HG02588 (cell line): ENCODE data around the gene PVALEF.
"Not testable (repeated sequence)": the region's sequence is repeated elsewhere in the genome, so short reads cannot be mapped to it uniquely, and the experiment has no call there.

ENCODE experiments used
- ATAC-seq: cut with Tn5 transposase; IDR thresholded peaks from one replicate; pipeline ENCODE4 v1.9.1; 2021; ENCODE audit warnings: mild to moderate bottlenecking, moderate library complexity; ENCODE audit not compliant: unreplicated experiment

Gene PVALEF

DNA sequence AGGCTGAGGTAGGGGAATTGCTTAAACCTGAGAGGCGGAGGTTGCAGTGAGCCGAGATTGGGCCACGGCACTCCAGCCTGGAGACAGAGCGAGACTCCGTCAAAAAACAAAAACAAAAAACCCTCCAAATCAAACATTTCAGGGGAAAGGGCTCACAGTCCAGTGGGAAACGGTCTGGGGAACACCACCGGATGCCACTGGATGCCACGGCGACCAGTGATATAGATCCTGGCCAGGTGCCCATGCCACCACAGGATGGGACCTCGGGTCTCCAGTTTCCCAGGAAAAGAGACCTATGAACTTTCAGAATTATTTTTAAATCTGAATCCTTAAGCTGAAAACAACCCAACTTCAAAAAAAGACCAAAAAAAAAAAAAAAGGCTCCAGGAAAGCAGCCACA, 45.2 kb downstream of the PVALEF start:
- no peak for ATAC-seq

DNA sequence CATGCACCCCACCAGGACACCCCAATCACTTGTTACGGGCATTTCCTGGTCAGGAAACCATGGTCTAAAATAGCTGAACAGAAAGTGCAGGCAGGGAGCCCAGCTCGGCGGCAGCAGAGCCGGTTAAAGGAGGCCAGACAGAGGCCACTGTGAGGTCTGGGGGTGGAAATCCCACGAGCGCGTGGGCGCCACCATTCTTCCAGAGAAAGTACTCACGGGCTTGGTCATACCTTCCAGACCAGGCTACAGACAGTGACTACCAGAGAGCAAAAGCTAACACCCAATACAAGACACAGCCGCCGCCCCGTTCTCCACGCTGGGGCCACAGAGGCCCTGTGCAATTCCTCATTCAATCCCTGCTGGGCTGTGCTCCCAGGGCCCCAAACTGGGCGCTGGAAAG, 45.6 kb downstream of the PVALEF start:
- no peak for ATAC-seq

DNA sequence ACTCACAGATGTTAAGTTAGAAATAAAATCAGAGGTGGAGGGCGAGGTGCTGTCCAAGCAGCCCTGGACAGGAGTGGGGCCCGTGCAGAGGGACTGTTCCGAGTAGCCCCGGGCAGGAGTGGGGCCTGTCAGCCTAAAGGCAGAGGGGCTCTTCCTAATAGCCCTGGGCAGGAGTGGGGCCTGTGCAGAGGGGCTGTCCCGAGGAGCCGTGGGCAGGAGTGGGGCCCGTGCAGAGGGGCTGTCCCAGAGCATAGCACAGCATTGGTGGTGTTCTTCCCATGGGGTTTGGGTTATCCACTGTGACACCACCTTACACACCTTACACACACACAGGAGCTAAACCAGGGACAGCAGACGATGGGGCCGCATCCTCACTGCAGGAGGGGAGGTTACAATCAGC, 47.1 kb downstream of the PVALEF start:
- ATAC-seq, result no peak

DNA sequence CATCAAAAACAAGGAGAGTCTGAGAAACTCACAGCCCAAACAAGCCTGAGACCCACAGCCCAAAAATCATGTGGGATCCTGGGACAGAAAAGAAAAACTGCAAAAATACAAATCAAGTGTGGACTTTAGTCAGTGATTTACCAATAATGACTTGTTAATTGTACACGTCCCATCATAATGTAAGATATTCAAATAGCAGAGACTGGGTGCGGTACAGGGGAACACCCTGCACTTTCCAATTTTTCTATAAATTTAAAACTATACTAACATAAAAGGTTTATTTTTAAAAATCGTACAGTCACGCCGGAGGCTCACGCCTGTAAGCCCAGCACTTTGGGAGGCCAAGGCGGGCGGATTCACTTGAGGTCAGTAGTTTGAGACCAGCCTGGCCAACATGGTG, 48.7 kb downstream of the PVALEF start:
- no peak for ATAC-seq

DNA sequence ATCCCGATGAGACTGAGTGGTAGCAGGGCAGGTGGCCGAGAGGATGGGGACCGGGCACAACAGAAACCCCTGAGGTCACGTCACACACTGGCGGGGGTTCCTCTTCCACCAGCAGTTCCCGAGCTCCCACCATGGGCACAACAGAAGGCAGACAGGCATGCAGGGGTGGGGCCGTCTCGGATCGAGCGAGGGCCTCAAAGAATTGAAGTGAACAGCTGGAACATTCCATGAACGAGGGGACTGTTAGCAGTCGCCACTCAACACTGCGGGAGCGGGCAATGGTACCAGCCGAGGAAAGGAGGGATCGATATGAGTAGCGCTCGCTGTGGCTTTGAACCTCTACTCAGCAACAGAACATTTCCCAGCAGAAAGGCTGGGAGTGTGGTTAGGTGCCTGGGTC, 52.2 kb downstream of the PVALEF start:
- ATAC-seq, result no peak

DNA sequence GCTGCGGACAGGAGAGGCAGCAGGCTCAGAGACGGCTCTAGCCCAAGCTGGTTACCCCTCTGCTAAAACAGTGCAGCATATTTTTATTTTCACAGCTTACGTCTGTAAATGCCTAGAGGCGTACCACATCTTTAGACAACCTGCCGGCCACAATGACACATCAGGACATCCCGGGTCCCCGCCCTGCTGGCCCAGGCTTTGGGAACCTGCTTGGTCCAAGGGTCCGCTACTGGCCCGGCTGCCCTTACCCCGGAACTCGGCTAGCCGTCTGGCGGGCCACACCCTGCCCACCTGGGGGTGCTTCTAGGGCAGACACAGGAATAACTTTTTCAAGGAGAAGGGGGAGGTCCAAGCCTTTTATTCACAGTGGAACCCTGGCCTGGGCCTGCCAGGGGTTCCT, 53.2 kb downstream of the PVALEF start:
- ATAC-seq, result no peak

DNA sequence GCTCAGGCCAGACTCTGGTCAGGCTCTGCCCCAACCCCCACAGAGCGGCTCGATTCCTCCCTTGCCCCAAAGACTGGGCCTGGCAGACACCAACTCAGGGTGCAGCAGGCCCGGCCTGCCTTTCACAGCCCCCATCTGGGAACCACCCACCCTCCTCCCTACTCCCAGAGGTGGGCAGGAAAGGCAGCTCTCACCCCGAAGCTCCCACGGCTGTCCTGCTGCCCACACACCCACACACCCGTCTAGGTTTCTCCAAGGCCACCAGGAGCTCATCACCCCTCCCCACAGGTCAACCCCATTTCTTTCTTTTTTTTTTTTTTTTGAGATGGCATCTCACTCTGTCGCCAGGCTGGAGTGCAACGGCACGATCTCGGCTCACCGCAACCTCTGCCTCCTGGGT, 53.7 kb downstream of the PVALEF start:
- no peak for ATAC-seq

DNA sequence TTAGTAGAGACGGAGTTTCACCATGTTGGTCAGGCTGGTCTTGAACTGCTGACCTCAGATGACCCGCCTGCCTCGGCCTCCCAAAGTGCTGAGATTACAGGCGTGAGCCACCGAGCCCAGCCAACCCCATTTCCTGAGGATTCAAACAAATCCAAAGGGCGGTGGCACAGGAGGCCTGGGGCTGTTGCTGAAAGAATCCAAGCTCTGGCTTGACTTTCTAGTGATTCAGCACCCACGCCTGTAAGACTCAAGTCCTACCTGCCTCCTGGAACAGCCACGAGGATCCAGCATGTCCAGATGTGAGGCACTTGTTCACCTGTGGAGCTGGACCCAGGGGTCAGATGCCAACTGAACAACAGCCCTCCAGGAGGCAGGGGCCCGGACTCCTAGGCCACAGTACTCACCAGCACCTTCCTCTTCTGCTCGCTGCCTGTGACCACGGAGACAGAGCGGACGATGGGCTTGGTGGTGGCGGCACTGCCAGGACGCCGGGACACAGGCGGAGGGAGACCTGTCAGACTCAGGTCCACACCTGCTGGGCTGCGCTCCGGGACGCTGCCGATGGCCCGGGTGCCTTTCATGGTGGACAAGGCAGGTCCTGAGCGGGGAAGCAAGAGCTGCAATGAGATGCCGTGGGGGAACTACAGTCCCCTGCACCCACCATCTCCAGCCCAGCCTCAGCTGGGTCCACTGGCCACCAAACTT, 54.3 kb downstream of the PVALEF start:
- ATAC-seq, result no peak

DNA sequence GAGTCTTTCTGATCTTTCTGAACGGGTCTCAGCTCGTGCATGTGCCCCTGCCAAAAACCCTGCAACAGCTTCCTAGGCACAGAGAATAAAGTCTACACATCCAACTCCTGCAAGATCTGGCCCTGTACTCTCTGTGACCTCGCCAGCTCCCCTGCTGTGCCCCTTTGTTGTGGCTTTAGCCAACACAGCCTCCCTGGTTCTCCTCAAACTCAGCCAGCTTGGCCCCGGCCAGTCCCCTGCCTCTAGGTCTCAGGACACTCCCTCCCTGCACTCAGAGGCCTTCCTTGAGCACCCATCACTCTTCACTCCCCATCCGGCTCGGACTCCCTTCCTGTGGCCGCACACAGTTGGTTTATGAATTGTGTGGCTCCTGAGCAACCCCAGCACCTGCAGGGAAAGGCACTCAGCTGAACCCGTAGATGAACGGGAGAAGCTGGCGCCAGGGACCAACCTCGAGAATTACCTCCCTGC, 56.1 kb downstream of the PVALEF start:
- ATAC-seq, result no peak

DNA sequence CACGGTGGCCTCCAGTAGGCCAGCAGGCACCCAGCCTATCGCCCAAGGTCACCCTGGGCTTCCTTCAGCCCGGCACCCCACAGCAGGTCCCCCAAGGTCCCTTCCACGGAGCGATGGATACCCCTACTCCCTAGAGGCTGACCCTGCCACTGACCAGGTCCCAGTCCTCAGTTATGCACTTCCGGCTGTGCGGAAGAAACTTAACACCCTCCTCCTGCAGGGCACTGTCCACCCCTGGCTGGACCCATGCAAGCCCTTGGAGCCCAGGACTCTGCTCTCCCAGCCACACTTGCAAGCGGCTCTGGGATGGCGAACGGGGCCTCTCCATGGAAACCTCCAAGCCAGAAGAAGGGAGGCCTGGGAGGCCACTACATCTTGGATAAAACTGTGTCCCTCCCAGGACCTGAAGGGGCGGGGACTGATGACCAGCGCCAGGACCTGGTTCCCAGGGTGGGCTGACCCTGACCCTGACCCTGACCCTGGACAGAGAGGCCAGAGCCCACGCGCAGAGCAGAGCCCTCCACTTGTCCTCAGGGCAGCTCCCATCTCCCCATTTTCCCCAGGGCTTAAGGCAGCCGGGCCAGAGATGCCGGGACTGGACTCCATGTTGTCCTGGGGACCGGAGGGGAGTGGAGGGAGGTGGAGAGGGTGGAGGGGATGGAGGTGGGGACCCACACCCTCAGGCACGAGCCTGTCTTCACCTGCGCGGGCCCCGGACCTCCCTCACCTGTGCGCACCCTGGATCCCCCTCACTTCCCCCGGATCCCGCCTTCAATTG, 56.7 kb downstream of the PVALEF start:
- no peak for ATAC-seq

DNA sequence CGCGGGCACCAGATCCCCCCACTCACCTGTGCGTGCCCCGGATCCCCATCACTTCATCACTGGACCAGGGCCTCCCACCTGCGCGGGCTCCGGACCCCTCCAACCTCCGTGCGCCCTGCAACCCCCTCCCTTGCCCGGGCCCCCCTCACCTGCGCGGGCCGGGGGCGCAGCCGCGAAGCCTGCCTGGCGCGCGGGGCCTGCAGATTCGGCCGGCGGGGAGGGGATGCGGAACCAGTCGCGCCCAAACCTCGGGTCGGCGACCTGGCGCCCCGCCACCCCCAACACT, 57.3 kb downstream of the PVALEF start:
- ATAC-seq, result no peak

DNA sequence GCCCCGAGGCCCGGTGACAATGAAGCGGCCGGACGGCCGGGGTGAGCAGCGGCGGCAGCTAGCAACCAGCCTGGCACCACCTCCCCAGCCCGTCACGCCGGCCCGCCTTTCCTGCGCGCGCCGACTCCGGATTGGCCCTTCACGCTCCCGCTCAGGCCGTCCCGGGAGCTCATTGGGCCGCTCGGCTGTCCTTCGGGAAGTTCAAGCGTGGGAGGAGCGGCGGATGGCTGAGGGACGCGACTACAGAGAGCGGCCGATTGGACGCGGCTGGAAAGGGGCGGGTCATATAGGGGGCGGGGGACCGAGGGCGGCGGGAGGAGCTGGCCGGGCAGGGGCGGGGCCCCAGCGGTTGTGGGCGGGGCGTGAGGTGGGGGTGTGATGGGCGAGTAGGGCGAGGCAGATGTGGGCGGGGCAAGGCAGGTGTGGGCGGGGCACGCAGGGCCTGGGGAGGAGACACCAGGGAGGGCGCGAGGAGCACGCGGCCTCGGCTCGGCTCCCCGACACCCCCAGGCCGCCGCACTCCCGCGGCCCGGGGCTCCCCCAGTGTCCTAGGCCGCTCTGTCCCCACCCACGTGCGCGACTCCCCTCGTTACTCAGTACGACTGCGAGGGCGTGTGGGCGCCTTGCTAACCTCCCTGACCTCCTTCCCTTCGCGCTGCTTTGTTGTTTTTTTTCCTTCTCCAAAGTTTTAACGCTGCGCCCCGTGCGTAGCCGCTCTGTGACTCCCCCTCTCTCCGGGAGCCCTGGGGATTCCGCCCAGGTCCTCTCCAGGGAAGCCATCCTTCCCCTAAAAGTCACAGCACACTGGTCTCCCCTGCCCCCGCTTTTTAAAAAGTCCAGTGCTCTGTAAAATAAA, 57.8 kb downstream of the PVALEF start, which contains the start of gene CEP131:
Gene CEP131, minus strand, starts transcription at position 60 of the 856 bp plus-strand sequence. CDS start 2,909 bp downstream, outside the sequence.
- peak; percentile 94 for ATAC-seq

DNA sequence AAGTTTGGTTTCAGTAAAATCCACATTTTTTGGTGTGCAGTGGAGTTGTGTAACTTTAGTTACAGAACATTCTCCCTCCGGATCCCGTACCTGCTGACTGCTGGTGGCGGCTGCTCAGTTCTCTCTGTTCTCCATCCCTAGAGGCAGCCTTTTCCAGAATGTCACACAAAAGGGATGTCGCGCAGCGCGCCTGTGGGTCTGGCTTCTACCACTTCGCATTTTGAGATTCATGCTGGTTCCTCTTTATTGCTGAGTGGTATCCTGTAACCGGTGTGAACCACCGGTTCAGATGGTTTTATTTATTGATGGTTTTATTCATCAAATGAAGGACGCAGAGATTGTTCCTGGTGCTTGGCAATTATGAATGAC, 58.4 kb downstream of the PVALEF start:
- ATAC-seq, result no peak

DNA sequence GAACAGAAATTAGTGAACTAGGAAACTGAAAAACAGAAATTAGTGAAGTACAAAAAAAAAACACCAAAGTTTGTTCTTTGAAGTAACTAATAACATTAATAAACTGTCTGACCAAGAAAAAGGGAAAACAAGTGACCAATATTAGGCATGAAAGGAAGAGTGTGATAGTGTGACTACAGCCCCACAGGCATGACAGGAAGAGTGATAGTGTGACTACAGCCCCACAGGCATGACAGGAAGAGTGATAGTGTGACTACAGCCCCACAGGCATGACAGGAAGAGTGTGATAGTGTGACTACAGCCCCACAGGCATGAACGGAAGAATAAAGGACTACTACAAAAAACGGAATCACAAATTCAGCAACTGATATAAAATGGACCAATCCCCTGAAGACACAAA, 62.3 kb downstream of the PVALEF start:
- not testable (repeated sequence) for ATAC-seq

DNA sequence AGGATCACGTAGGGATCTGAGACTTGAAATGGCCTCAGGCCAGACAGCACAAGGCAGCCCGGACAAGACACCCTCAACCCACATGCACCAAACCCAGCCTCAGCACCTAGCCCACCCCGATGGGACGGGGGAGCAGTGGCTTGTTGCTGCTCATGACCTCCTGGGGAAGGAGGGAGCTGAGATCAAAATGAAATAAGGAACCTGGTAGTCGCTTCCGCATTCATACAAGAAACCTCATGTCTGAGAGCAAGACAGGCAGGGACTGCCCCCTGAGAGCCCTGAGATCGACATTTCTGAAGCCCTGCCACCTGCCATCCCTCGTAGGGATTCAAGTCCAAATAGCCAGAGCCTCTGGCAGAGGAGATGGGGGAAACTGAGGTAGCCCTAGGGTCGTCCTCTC, 63.1 kb downstream of the PVALEF start:
- ATAC-seq, result no peak

DNA sequence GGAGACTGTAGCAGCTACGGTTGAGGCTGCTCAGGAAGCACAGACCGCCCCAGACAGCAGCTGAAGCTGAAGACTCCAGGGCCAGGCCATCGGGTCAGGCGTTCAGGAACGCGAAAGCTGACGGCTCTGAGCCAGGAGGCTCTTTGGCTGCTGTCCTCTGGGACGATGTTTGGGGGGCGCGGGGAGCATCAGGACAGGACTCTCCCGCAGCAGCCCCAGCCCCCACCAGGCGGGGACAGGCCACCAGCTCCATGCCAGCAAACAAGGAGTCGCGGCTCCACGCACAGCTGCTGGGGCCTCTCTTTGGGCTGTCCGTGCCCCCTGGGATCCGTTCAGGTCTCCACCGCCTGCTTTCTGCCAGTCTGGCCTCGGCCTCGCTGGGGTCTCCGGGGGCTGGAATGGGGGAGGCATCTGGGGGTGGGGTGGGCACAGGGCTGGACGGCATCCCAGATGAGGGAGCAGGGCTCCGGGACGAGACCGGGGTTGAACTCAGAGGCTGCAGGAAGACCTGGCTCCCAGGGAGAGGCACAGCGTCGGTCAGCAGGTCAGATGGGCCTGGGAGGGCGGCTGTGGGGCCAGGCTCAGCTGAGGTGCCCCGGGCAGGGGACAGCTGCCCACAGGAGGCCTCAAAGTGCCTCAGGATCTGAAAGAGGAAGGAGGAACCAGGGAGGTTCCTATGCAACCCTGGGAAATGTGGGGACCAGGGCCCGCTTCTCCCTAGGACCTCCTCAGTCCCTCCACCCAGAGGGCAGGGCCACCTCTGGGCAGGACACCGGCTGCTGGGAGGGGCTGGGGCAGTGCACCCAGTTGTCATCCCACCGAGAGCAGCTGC, 63.7 kb downstream of the PVALEF start:
- no peak for ATAC-seq

DNA sequence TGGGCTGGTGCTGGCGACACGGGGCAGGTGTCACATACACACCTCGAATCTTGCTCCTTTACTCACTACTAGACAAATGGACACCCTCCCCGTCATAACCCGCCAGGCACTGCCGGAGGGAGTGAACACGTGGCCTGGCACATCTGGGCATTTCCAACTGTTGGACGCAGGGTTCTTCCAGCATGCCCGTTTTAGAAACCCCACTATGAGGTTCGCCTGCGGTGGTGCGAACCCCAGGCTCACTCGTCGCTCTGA, 64.3 kb downstream of the PVALEF start:
- ATAC-seq, result no peak

DNA sequence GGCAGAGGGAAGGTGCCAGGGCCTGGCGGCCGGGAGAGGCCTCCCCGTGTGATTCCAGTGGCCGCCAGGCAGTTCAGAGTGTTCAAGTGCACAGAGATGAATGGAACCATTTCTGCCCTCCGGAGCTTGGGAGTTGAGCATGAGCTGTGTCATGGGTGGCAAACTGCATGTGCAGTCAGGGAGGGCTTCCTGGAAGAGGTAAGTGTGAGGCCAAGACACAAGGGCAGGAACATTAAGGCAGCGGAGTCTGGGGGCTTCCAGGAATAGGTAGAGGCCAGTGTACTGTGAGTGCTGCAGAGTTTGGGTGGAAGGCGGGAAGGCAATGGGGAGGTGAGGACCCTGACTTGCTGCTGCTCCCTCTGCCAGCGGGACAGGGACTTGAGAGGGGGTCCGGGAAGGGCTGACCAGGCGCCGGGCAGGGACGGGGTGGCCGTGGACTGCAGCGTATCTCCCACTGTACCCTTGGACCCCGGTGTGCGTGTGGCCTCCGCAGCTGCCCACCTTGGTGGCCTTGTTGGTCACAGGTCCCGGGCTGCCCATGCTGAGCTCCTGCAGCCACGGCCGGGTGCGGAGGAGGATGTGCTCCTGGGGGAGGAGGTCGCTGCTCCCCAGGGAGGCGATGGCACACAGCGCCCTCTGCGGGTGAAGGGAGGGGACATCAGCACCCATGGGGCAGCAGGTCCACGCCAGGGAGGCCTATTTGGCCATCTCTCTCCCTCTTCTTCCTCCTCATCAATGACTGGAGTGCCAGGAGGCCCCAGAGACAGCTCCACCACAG, 64.9 kb downstream of the PVALEF start:
- no peak for ATAC-seq

DNA sequence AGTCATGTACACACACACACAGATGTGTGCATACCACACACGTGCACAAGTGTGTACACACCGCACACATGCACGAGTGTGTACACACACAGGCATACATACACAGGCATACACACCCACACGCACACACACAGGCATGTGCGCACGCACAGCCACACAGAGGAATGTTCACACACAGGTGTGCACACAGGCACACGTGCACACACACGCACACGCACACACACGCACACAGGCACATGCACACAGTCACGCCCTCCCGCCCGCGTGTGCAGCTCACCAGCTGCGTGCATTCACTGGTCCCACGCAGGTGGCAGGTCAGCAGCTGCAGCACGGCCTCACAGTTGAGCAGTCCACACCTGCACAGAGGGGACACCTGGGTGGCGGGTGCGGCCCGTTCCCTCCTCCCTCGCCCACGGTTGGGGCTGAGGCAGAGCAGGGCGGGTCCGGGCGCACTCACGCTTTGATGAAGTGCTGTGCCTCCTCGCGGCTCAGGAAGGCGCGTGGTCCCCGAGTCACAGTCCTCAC, 65.9 kb downstream of the PVALEF start:
- no peak for ATAC-seq
